MG63 (cell line): ENCODE measurements around the gene PON2. TPM values are rescaled to one million over a fixed set of nuclear protein-coding genes. Genes with fewer than 3 reads are reported as not detected.
A peak's percentile ranks its signal among the peaks of the same experiment; 100 is the strongest.

ENCODE experiments used
- DNase-seq: peaks from one replicate; pipeline ENCODE4 v3.0.0-alpha.2; 2020
- H3K27me3 ChIP-seq: fragments of 250-450 bp; sonication (Bioruptor Pico); 2 replicates; pipeline ENCODE4 v1.5.1; 2020; ENCODE audit warnings: mild to moderate bottlenecking, moderate library complexity
- H3K36me3 ChIP-seq: fragments of 250-450 bp; sonication (Bioruptor Pico); 2 replicates; pipeline ENCODE4 v1.5.1; 2020; ENCODE audit warnings: mild to moderate bottlenecking, moderate library complexity
- H3K4me3 ChIP-seq: fragments of 250-450 bp; sonication (Bioruptor Pico); 2 replicates; pipeline ENCODE4 v1.5.1; 2020; ENCODE audit warnings: mild to moderate bottlenecking, moderate library complexity
- H3K9me3 ChIP-seq: fragments of 250-450 bp; sonication (Bioruptor Pico); 2 replicates; pipeline ENCODE4 v1.5.1; 2020; ENCODE audit warnings: mild to moderate bottlenecking, moderate library complexity
- total RNA-seq: library from RNA; depleted of rRNA; stranded (reverse); fragments of >200 nt; shearing (Covaris generic); gene quantifications from 2 replicates; pipeline ENCODE4 v1.2.3, GENCODE V29; 2014; ENCODE audit warnings: low replicate concordance; rRNA removed

Gene PON2
- total RNA-seq = 38.7 and 104 TPM in 2 replicates

- no peaks in the 10 kb centered on the region for H3K9me3 ChIP-seq
- DNase-seq = peak; percentile 85
- H3K4me3 ChIP-seq = peak within 1 kb of the TSS; percentile 69
- no peaks in the 10 kb centered on the region for H3K27me3 ChIP-seq
- H3K36me3 ChIP-seq = no peaks in the 10 kb centered on the region
Measured at GRCh38 chr7:95434557-95435421, at the start of gene PON2. Gene PON2 (minus strand): TSS chr7:95435028. CDS start chr7:95434951, 77 bp downstream.

- Histone ChIP-seq H3K27me3 (no peaks in the 10 kb centered on the region), H3K4me3 (no peak overlapping the region), H3K36me3 (no peaks in the 10 kb centered on the region), H3K9me3 (no peaks in the 10 kb centered on the region)
- DNase-seq = no peak
Measured at GRCh38 chr7:95482424-95482823, 47.6 kb upstream of the PON2 start.

GRCh38 chr7:95481271-95482165 lies 46.7 kb upstream of the PON2 start:
- no peaks in the 10 kb centered on the region for H3K9me3 ChIP-seq
- H3K27me3 ChIP-seq = no peaks in the 10 kb centered on the region
- H3K36me3 ChIP-seq = no peaks in the 10 kb centered on the region
- no peak for DNase-seq
- H3K4me3 ChIP-seq = no peak overlapping the region

- Histone ChIP-seq H3K4me3 (no peak overlapping the region), H3K27me3 (no peaks in the 10 kb centered on the region), H3K36me3 (no peaks in the 10 kb centered on the region), H3K9me3 (no peaks in the 10 kb centered on the region)
- DNase-seq = no peak
Measured at GRCh38 chr7:95479992-95480624, 45.3 kb upstream of the PON2 start.

GRCh38 chr7:95478272-95479037 lies 43.6 kb upstream of the PON2 start:
- H3K27me3 ChIP-seq = no peaks in the 10 kb centered on the region
- no peak for DNase-seq
- H3K4me3 ChIP-seq = no peak overlapping the region

GRCh38 chr7:95476904-95477594 lies 42.2 kb upstream of the PON2 start:
- H3K9me3 ChIP-seq = no peaks in the 10 kb centered on the region
- no peak overlapping the region for H3K4me3 ChIP-seq
- no peaks in the 10 kb centered on the region for H3K36me3 ChIP-seq
- no peaks in the 10 kb centered on the region for H3K27me3 ChIP-seq
- DNase-seq = peak; percentile 14

More at GRCh38 chr7:95478272-95479037, 43.6 kb upstream of the PON2 start:
- Histone ChIP-seq H3K9me3 (no peaks in the 10 kb centered on the region), H3K36me3 (no peaks in the 10 kb centered on the region)

- Histone ChIP-seq H3K27me3 (no peaks in the 10 kb centered on the region), H3K4me3 (no peak overlapping the region), H3K36me3 (no peaks in the 10 kb centered on the region), H3K9me3 (no peaks in the 10 kb centered on the region)
- no peak for DNase-seq
Measured at GRCh38 chr7:95476072-95476847, 41.4 kb upstream of the PON2 start.

- Histone ChIP-seq H3K36me3 (no peaks in the 10 kb centered on the region), H3K9me3 (no peaks in the 10 kb centered on the region), H3K4me3 (no peak overlapping the region), H3K27me3 (no peaks in the 10 kb centered on the region)
- no peak for DNase-seq
Measured at GRCh38 chr7:95473276-95473985, 38.6 kb upstream of the PON2 start.

- Histone ChIP-seq H3K4me3 (no peak overlapping the region), H3K27me3 (no peaks in the 10 kb centered on the region), H3K9me3 (no peaks in the 10 kb centered on the region), H3K36me3 (no peaks in the 10 kb centered on the region)
- peak; percentile 63 for DNase-seq
Measured at GRCh38 chr7:95472581-95473161, 37.8 kb upstream of the PON2 start.

- Histone ChIP-seq H3K9me3 (no peaks in the 10 kb centered on the region), H3K27me3 (no peaks in the 10 kb centered on the region), H3K4me3 (no peak overlapping the region), H3K36me3 (no peaks in the 10 kb centered on the region)
- DNase-seq = no peak
Measured at GRCh38 chr7:95471071-95471470, 36.2 kb upstream of the PON2 start.

GRCh38 chr7:95470452-95470851 lies 35.6 kb upstream of the PON2 start:
- H3K36me3 ChIP-seq = no peaks in the 10 kb centered on the region
- no peak overlapping the region for H3K4me3 ChIP-seq
- peak; percentile 47 for DNase-seq
- H3K27me3 ChIP-seq = no peaks in the 10 kb centered on the region
- no peaks in the 10 kb centered on the region for H3K9me3 ChIP-seq

- H3K4me3 ChIP-seq = no peak overlapping the region
- no peaks in the 10 kb centered on the region for H3K36me3 ChIP-seq
- H3K9me3 ChIP-seq = no peaks in the 10 kb centered on the region
- DNase-seq = no peak
- no peaks in the 10 kb centered on the region for H3K27me3 ChIP-seq
Measured at GRCh38 chr7:95469848-95470247, 35.0 kb upstream of the PON2 start.

- H3K9me3 ChIP-seq = no peaks in the 10 kb centered on the region
- H3K4me3 ChIP-seq = no peak overlapping the region
- H3K27me3 ChIP-seq = no peaks in the 10 kb centered on the region
- DNase-seq = no peak
- no peaks in the 10 kb centered on the region for H3K36me3 ChIP-seq
Measured at GRCh38 chr7:95469187-95469586, 34.4 kb upstream of the PON2 start.

GRCh38 chr7:95467912-95468607 lies 33.2 kb upstream of the PON2 start:
- no peak for DNase-seq
- no peaks in the 10 kb centered on the region for H3K9me3 ChIP-seq
- no peaks in the 10 kb centered on the region for H3K27me3 ChIP-seq
- no peaks in the 10 kb centered on the region for H3K36me3 ChIP-seq
- H3K4me3 ChIP-seq = no peak overlapping the region
